ENCODE results near the gene FBXO48.

GRCh38 chr2:68512966-68513365 lies 45.9 kb upstream of the FBXO48 start:
- TF ChIP-seq, protein P1, sequence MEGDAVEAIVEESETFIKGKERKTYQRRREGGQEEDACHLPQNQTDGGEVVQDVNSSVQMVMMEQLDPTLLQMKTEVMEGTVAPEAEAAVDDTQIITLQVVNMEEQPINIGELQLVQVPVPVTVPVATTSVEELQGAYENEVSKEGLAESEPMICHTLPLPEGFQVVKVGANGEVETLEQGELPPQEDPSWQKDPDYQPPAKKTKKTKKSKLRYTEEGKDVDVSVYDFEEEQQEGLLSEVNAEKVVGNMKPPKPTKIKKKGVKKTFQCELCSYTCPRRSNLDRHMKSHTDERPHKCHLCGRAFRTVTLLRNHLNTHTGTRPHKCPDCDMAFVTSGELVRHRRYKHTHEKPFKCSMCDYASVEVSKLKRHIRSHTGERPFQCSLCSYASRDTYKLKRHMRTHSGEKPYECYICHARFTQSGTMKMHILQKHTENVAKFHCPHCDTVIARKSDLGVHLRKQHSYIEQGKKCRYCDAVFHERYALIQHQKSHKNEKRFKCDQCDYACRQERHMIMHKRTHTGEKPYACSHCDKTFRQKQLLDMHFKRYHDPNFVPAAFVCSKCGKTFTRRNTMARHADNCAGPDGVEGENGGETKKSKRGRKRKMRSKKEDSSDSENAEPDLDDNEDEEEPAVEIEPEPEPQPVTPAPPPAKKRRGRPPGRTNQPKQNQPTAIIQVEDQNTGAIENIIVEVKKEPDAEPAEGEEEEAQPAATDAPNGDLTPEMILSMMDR (IDR thresholded peaks at IDR 0.05) = no peak
- no peak for TF ChIP-seq POLR2A (IDR thresholded peaks at IDR 0.05)

Measured in esophagus squamous epithelium (tissue), 4 donors.